IMR-90 (cell line): Measurements from ENCODE around the gene RNF145. TPM values are rescaled to one million over a fixed set of nuclear protein-coding genes. Genes with fewer than 3 reads are reported as not detected.
A peak's percentile ranks its signal among the peaks of the same experiment; 100 is the strongest.

Experiments used
- ATAC-seq: fragments of 200-7000 bp; cut with Tn5 transposase; 2 replicates; pipeline ENCODE4 v1.9.1; 2020; ENCODE audit warnings: low read depth, mild to moderate bottlenecking, moderate library complexity
- BruUV-seq: library from RNA; stranded (reverse); fragments of 400-500 nt; replicated peaks from 2 replicates; lab custom pipeline; 2021; lab: Mats Ljungman, UMichigan
- CTCF ChIA-PET: fragments of 300-600 bp; formaldehyde crosslinking; extraction: SDS; loops from one replicate; lab custom pipeline; 2021; ENCODE audit warnings: antibody characterized with exemption; lab: Yijun Ruan, JAX
- POLR2A ChIA-PET: fragments of 300-600 bp; sonication (Branson Sonifier 250); formaldehyde crosslinking; loops from one replicate; lab custom pipeline; 2022; ENCODE audit warnings: antibody characterized with exemption; ENCODE audit not compliant: unreplicated experiment; lab: Charles Lee
- DNase-seq: peaks from one replicate; pipeline ENCODE4 v3.0.0; 2013
- H2AFZ ChIP-seq: replicated peaks from 2 replicates; pipeline ENCODE3; 2013; ENCODE audit warnings: low read length, mild to moderate bottlenecking; ENCODE audit not compliant: poor library complexity
- H2AK5ac ChIP-seq: 2 replicates; pipeline ENCODE4 v1.6.1; 2013; ENCODE audit warnings: low read depth, low read length, inconsistent platforms
- H2AK9ac ChIP-seq: replicated peaks from 2 replicates; pipeline ENCODE3; 2013; ENCODE audit warnings: mild to moderate bottlenecking, low read depth, low read length, moderate library complexity; ENCODE audit not compliant: poor library complexity
- H2BK120ac ChIP-seq: 2 replicates; pipeline ENCODE4 v1.6.1; 2013; ENCODE audit warnings: low read depth, low read length, inconsistent platforms
- H2BK15ac ChIP-seq: 3 replicates; pipeline ENCODE4 v1.6.1; 2013; ENCODE audit warnings: low read depth, low read length, inconsistent platforms
- H2BK20ac ChIP-seq: 2 replicates; pipeline ENCODE4 v1.6.1; 2013; ENCODE audit warnings: low read depth, mild to moderate bottlenecking, inconsistent platforms, low read length, moderate library complexity
- H2BK5ac ChIP-seq: 2 replicates; pipeline ENCODE4 v1.6.1; 2013; ENCODE audit warnings: mild to moderate bottlenecking, low read depth, low read length, inconsistent platforms; ENCODE audit not compliant: poor library complexity, severe bottlenecking
- H3K14ac ChIP-seq: replicated peaks from 2 replicates; pipeline ENCODE4 v1.6.1; 2013; ENCODE audit warnings: low read depth, low read length, inconsistent platforms
- H3K18ac ChIP-seq: 2 replicates; pipeline ENCODE4 v1.6.1; 2013; ENCODE audit warnings: low read depth, low read length, control low read depth
- H3K23ac ChIP-seq: 2 replicates; pipeline ENCODE4 v1.6.1; 2013; ENCODE audit warnings: low read depth, low read length, inconsistent platforms
- H3K27ac ChIP-seq: 2 replicates; pipeline ENCODE4 v1.5.1; 2013; ENCODE audit warnings: mild to moderate bottlenecking, control low read depth, low read length; ENCODE audit not compliant: insufficient read depth
- H3K27me3 ChIP-seq: 2 replicates; pipeline ENCODE4 v1.6.1; 2013; ENCODE audit warnings: low read length; ENCODE audit not compliant: control insufficient read depth, insufficient read depth
- H3K36me3 ChIP-seq: 2 replicates; pipeline ENCODE4 v1.6.1; 2013; ENCODE audit warnings: low read length, mixed read lengths; ENCODE audit not compliant: control insufficient read depth, insufficient read depth
- H3K4ac ChIP-seq: 2 replicates; pipeline ENCODE4 v1.6.1; 2013; ENCODE audit warnings: low read depth, low read length, inconsistent platforms
- H3K4me1 ChIP-seq: 2 replicates; pipeline ENCODE4 v1.6.1; 2013; ENCODE audit warnings: low read length, mixed read lengths; ENCODE audit not compliant: control insufficient read depth, insufficient read depth
- H3K4me2 ChIP-seq: 2 replicates; pipeline ENCODE4 v1.6.1; 2013; ENCODE audit warnings: low read depth, mild to moderate bottlenecking, control low read depth, low read length, moderate library complexity
- H3K4me3 ChIP-seq: 2 replicates; pipeline ENCODE4 v1.5.1; 2013; ENCODE audit warnings: low read depth, mild to moderate bottlenecking, control low read depth, low read length, moderate library complexity; ENCODE audit not compliant: insufficient read depth
- H3K56ac ChIP-seq: 2 replicates; pipeline ENCODE4 v1.6.1; 2013; ENCODE audit warnings: low read length, inconsistent platforms; ENCODE audit not compliant: insufficient read depth; ENCODE audit errors: extremely low read depth
- H3K79me1 ChIP-seq, 2 experiments: 2 replicates each; pipeline ENCODE4 v1.6.1; 2013; ENCODE audit warnings: low read length in 2 of 2, inconsistent platforms in 1 of 2, low read depth in 1 of 2
- H3K9ac ChIP-seq: 2 replicates; pipeline ENCODE4 v1.6.1; 2013; ENCODE audit warnings: low read depth, low read length, control low read depth
- H3K9me1 ChIP-seq: 2 replicates; pipeline ENCODE4 v1.6.1; 2013; ENCODE audit warnings: low read length, inconsistent platforms; ENCODE audit not compliant: insufficient read depth
- H3K9me3 ChIP-seq: 2 replicates; pipeline ENCODE4 v1.6.1; 2013; ENCODE audit warnings: low read length; ENCODE audit not compliant: control insufficient read depth, insufficient read depth
- H4K20me1 ChIP-seq: 2 replicates; pipeline ENCODE4 v1.6.1; 2013; ENCODE audit warnings: low read length, inconsistent platforms; ENCODE audit not compliant: insufficient read depth
- H4K5ac ChIP-seq: 2 replicates; pipeline ENCODE4 v1.6.1; 2013; ENCODE audit warnings: mild to moderate bottlenecking, low read depth, low read length, control low read depth
- H4K8ac ChIP-seq, 2 experiments: 2 replicates each; pipeline ENCODE4 v1.6.1; 2013; ENCODE audit warnings: low read depth in 2 of 2, low read length in 2 of 2, control low read depth in 1 of 2, inconsistent platforms in 1 of 2
- H4K91ac ChIP-seq: 2 replicates; pipeline ENCODE4 v1.6.1; 2013; ENCODE audit warnings: low read depth, low read length, inconsistent platforms; ENCODE audit not compliant: insufficient read depth
- BHLHE40 ChIP-seq: fragments of 150-350 bp; IDR thresholded peaks from 2 replicates; pipeline ENCODE4 v1.6.1; 2016; ENCODE audit warnings: mild to moderate bottlenecking, low read depth, low read length
- CEBPB ChIP-seq: IDR thresholded peaks from 2 replicates; pipeline ENCODE4 v1.6.1; 2012; ENCODE audit warnings: low read depth, low read length, improper control_type of control experiment
- CHD1 ChIP-seq: IDR thresholded peaks from 2 replicates; pipeline ENCODE4 v1.6.1; 2012; ENCODE audit warnings: low read depth, low read length, improper control_type of control experiment
- FOS ChIP-seq: fragments of 150-350 bp; IDR thresholded peaks from 2 replicates; pipeline ENCODE4 v1.6.1; 2016; ENCODE audit warnings: low read depth, low read length
- MAFK ChIP-seq: IDR thresholded peaks from 2 replicates; pipeline ENCODE4 v1.6.1; 2012; ENCODE audit warnings: low read depth, low read length, improper control_type of control experiment
- MAZ ChIP-seq: IDR thresholded peaks from 2 replicates; pipeline ENCODE4 v1.6.1; 2012; ENCODE audit warnings: low read depth, mild to moderate bottlenecking, low read length, improper control_type of control experiment, moderate library complexity, borderline replicate concordance
- MXI1 ChIP-seq: IDR thresholded peaks from 2 replicates; pipeline ENCODE4 v1.6.1; 2012; ENCODE audit warnings: low read depth, mild to moderate bottlenecking, low read length, moderate library complexity, borderline replicate concordance
- NFE2L2 ChIP-seq: fragments of 150-350 bp; IDR thresholded peaks from 2 replicates; pipeline ENCODE4 v1.6.1; 2016; ENCODE audit warnings: low read depth, mild to moderate bottlenecking, low read length
- POLR2A ChIP-seq: IDR thresholded peaks from 2 replicates; pipeline ENCODE4 v1.6.1; 2012; ENCODE audit warnings: mild to moderate bottlenecking, low read depth, low read length
- RAD21 ChIP-seq: IDR thresholded peaks from 2 replicates; pipeline ENCODE4 v1.6.1; 2012; ENCODE audit warnings: low read length, improper control_type of control experiment
- RCOR1 ChIP-seq: IDR thresholded peaks from 2 replicates; pipeline ENCODE4 v1.6.1; 2012; ENCODE audit warnings: mild to moderate bottlenecking, low read length, improper control_type of control experiment; ENCODE audit not compliant: insufficient replicate concordance
- RFX5 ChIP-seq: IDR thresholded peaks from 2 replicates; pipeline ENCODE4 v1.8.0; 2012; ENCODE audit warnings: low read depth, mild to moderate bottlenecking, low read length, moderate library complexity
- SMC3 ChIP-seq: fragments of 150-350 bp; IDR thresholded peaks from 2 replicates; pipeline ENCODE4 v1.6.1; 2016; ENCODE audit warnings: low read depth, mild to moderate bottlenecking, antibody characterized with exemption, low read length, moderate library complexity
- WGBS, 2 experiments: methylation state at CpG; one replicate each; pipeline versions ENCODE4 v1.1.5 to v1.1.7; 2013; ENCODE audit warnings: missing lambda C conversion rate in 2 of 2; ENCODE audit not compliant: insufficient read length in 1 of 2; ENCODE audit errors: extremely low coverage in 2 of 2; 5-methylcytosine and 5-hydroxymethylcytosine counted together
- dilution Hi-C: fragments of 300-500 bp; cut with HindIII; formaldehyde crosslinking; loops from one replicate; pipeline ENCODE4 v1.14.3; 2018; ENCODE audit warnings: low sequenced_read_pairs; ENCODE audit not compliant: unreplicated experiment
- in situ Hi-C: fragments of 300-500 bp; cut with MboI; formaldehyde crosslinking; loops from 3 replicates; pipeline ENCODE4 v1.14.3; 2019; ENCODE audit warnings: low sequenced_read_pairs, inconsistent platforms, mixed read lengths
- intact Hi-C: fragments of 100-400 bp; cut with micrococcal nuclease; formaldehyde crosslinking; loops from 2 replicates; pipeline ENCODE4 v1.10.0; 2022
- polyA plus RNA-seq, 3 experiments: library from polyadenylated mRNA; depleted of rRNA; stranded (reverse); fragments of >200 nt; gene quantifications; 2 replicates each; pipeline ENCODE4 v1.2.3, GENCODE V29; 2012; ENCODE audit warnings: low replicate concordance in 1 of 3
- total RNA-seq: library from RNA; depleted of rRNA; stranded (reverse); fragments of >200 nt; gene quantifications from 2 replicates; pipeline ENCODE4 v1.2.3, GENCODE V29; 2012
- TF ChIP-seq, protein P1 (sequence below): fragments of 150-350 bp; IDR thresholded peaks from 2 replicates; pipeline ENCODE4 v1.6.1; 2016; ENCODE audit warnings: low read depth, mild to moderate bottlenecking, low read length, moderate library complexity, borderline replicate concordance
- TF ChIP-seq, protein P2 (sequence below): conservative IDR thresholded peaks from 2 replicates; pipeline ENCODE4 v1.5.1; 2012; ENCODE audit warnings: mild to moderate bottlenecking, low read depth, low read length, improper control_type of control experiment
- TF ChIP-seq, protein P3 (sequence below): fragments of 150-350 bp; IDR thresholded peaks from 2 replicates; pipeline ENCODE4 v1.6.1; 2017; ENCODE audit warnings: mild to moderate bottlenecking, antibody characterized with exemption, low read length, low read depth

RNF145 gene
- total and polyA plus RNA-seq, 2 of the 4 experiments (the other 2 are of a cell fraction): 50.0 to 57.0 TPM

DNA sequence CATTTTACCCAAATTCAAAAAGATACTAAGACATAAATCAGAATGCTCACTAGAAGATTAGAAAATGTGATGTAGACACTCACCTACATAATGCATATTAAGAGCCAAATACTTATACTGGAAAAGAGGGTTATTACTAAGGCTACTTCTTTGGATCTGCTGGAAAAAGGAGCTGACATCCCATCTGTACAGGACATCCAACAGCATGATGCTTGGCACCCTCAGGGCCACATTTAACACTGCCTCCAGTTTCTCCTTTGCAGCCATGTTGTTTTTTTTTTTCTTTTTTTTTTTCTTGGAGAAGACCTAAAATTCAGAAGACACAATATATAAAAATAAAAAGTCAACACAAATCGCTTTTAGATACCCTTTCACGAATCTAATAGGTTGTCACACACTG is 6.0 kb downstream of the RNF145 start:
- peaks cover 36% of the 10 kb centered on the region for H4K20me1 ChIP-seq
- no CpG with 5 or more reads among the region's 2 CpGs for WGBS, 2 experiments
- no peaks in the 10 kb centered on the region for H3K9me3 ChIP-seq
- no peak overlapping the region for H3K4ac ChIP-seq
- DNase-seq (no peak), ATAC-seq (no peak)
- peak overlapping the region; percentile 39; the same call in 1 of the 2 replicates for H3K4me2 ChIP-seq
- no peaks in the 10 kb centered on the region for H3K9me1 ChIP-seq
- dilution Hi-C loops: no loop called here
- peaks cover 17% of the 10 kb centered on the region for H3K36me3 ChIP-seq
- H2BK5ac ChIP-seq: peak overlapping the region; percentile 40
- H2AK9ac ChIP-seq: no peak overlapping the region
- H3K18ac ChIP-seq: no peak overlapping the region
- H3K56ac ChIP-seq: no peak overlapping the region
- H3K27ac ChIP-seq: peak overlapping the region; percentile 82
- intact Hi-C loops: loop anchor here (10.0 kb wide), 1 partner anchor 771 kb away; no protein-coding TSS in a partner anchor
- CTCF ChIA-PET: interaction anchor here (0.7 kb wide), 2 partner anchors 10 to 280 kb away, joined by 3 to 6 read pairs; no protein-coding TSS in a partner anchor
- no peak overlapping the region for H4K8ac ChIP-seq
- no peak overlapping the region; the same call in 1 of the 2 replicates for H2AK5ac ChIP-seq
- H4K5ac ChIP-seq: no peak overlapping the region
- H3K4me1 ChIP-seq: peaks cover 11% of the 10 kb centered on the region
- BruUV-seq: no TSS peak
- H3K79me1 ChIP-seq: peaks cover 0 to 17% of the 10 kb centered on the region in 2 experiments; a peak in 2 of 4 replicates
- no peak overlapping the region for H3K14ac ChIP-seq
- POLR2A ChIA-PET: no interaction called here
- H2BK120ac ChIP-seq: no peak overlapping the region
- TF ChIP-seq MXI1 (no peak), CEBPB (no peak), MAZ (no peak), SMC3 (no peak), RCOR1 (no peak), NFE2L2 (no peak), CHD1 (no peak), RAD21 (no peak), MAFK (no peak), BHLHE40 (no peak), RFX5 (no peak), FOS (no peak), POLR2A (no peak)
- TF ChIP-seq, protein P1, sequence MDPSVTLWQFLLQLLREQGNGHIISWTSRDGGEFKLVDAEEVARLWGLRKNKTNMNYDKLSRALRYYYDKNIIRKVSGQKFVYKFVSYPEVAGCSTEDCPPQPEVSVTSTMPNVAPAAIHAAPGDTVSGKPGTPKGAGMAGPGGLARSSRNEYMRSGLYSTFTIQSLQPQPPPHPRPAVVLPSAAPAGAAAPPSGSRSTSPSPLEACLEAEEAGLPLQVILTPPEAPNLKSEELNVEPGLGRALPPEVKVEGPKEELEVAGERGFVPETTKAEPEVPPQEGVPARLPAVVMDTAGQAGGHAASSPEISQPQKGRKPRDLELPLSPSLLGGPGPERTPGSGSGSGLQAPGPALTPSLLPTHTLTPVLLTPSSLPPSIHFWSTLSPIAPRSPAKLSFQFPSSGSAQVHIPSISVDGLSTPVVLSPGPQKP: no peak
- TF ChIP-seq, protein P2, sequence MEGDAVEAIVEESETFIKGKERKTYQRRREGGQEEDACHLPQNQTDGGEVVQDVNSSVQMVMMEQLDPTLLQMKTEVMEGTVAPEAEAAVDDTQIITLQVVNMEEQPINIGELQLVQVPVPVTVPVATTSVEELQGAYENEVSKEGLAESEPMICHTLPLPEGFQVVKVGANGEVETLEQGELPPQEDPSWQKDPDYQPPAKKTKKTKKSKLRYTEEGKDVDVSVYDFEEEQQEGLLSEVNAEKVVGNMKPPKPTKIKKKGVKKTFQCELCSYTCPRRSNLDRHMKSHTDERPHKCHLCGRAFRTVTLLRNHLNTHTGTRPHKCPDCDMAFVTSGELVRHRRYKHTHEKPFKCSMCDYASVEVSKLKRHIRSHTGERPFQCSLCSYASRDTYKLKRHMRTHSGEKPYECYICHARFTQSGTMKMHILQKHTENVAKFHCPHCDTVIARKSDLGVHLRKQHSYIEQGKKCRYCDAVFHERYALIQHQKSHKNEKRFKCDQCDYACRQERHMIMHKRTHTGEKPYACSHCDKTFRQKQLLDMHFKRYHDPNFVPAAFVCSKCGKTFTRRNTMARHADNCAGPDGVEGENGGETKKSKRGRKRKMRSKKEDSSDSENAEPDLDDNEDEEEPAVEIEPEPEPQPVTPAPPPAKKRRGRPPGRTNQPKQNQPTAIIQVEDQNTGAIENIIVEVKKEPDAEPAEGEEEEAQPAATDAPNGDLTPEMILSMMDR: no peak
- TF ChIP-seq, protein P3, sequence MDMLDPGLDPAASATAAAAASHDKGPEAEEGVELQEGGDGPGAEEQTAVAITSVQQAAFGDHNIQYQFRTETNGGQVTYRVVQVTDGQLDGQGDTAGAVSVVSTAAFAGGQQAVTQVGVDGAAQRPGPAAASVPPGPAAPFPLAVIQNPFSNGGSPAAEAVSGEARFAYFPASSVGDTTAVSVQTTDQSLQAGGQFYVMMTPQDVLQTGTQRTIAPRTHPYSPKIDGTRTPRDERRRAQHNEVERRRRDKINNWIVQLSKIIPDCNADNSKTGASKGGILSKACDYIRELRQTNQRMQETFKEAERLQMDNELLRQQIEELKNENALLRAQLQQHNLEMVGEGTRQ: no peak
- no peak overlapping the region for H3K4me3 ChIP-seq
- H2AFZ ChIP-seq: no peak overlapping the region
- no peaks in the 10 kb centered on the region for H3K27me3 ChIP-seq
- no peak overlapping the region; the same call in 1 of the 2 replicates for H3K23ac ChIP-seq
- H2BK15ac ChIP-seq: no peak overlapping the region
- 0 out of 2 replicates have a peak overlapping the region, but pooled peaks have one; percentile 33 for H3K9ac ChIP-seq
- H4K91ac ChIP-seq: no peak overlapping the region
- in situ Hi-C loops: no loop called here
- no peak overlapping the region for H2BK20ac ChIP-seq
